Prostate gland (tissue), 2 donors: ENCODE data around the gene ARHGAP26.

Source experiments
- POLR2A ChIP-seq: fragments of 450-650 bp; IDR thresholded peaks from one replicate; pipeline ENCODE4 v1.6.1; 2016; ENCODE audit warnings: antibody characterized with exemption, mild to moderate bottlenecking
- TF ChIP-seq, protein P1 (sequence below), 4 experiments: fragments of 200-600 bp in 2 of 4; fragments of 450-650 bp in 2 of 4; sonication (generic) in 2 of 4; IDR thresholded peaks; 1 replicate in 3 of 4; 2 replicates in 1 of 4; pipeline ENCODE4 v1.5.1; 2016 to 2019; ENCODE audit warnings: antibody characterized with exemption in 4 of 4, mild to moderate bottlenecking in 2 of 4, moderate library complexity in 2 of 4

GRCh38 chr5:143241892-143242291 is 471.7 kb downstream of the ARHGAP26 start:
- TF ChIP-seq, protein P1, sequence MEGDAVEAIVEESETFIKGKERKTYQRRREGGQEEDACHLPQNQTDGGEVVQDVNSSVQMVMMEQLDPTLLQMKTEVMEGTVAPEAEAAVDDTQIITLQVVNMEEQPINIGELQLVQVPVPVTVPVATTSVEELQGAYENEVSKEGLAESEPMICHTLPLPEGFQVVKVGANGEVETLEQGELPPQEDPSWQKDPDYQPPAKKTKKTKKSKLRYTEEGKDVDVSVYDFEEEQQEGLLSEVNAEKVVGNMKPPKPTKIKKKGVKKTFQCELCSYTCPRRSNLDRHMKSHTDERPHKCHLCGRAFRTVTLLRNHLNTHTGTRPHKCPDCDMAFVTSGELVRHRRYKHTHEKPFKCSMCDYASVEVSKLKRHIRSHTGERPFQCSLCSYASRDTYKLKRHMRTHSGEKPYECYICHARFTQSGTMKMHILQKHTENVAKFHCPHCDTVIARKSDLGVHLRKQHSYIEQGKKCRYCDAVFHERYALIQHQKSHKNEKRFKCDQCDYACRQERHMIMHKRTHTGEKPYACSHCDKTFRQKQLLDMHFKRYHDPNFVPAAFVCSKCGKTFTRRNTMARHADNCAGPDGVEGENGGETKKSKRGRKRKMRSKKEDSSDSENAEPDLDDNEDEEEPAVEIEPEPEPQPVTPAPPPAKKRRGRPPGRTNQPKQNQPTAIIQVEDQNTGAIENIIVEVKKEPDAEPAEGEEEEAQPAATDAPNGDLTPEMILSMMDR (IDR thresholded peaks at IDR 0.05): no peak
- TF ChIP-seq POLR2A: no peak
